ENCODE data around the gene EPB41L1.

- TF ChIP-seq CTCF (conservative IDR thresholded peaks at IDR 0.05; ENCODE audit: low read depth in 2 of 2) (no peak), POLR2AphosphoS5 (IDR thresholded peaks at IDR 0.05; ENCODE audit: low read depth) (no peak), EZH2 (IDR thresholded peaks at IDR 0.05; ENCODE audit: low read depth, unreplicated experiment) (no peak), EZH2phosphoT487 (IDR thresholded peaks at IDR 0.05; ENCODE audit: unreplicated experiment) (no peak), CREB1 (CRISPR knock-in tag; IDR thresholded peaks at IDR 0.05; ENCODE audit: low read depth) (no peak), REST (IDR thresholded peaks at IDR 0.05; ENCODE audit: unreplicated experiment) (no peak), ETS1 (IDR thresholded peaks at IDR 0.05) (no peak), JUNB (IDR thresholded peaks at IDR 0.05; ENCODE audit: unreplicated experiment) (no peak), NANOG (IDR thresholded peaks at IDR 0.05; ENCODE audit: borderline replicate concordance) (no peak), STAT1 (IDR thresholded peaks at IDR 0.05; ENCODE audit: unreplicated experiment) (no peak), ZNF114 (CRISPR knock-in tag; IDR thresholded peaks at IDR 0.05) (no peak), ZNF331 (CRISPR knock-in tag; IDR thresholded peaks at IDR 0.05; ENCODE audit: low read depth) (no peak), ZNF462 (CRISPR knock-in tag; IDR thresholded peaks at IDR 0.05) (no peak)
Measured at GRCh38 chr20:36116807-36117441, 37.6 kb upstream of the EPB41L1 start.
